MM.1S (cell line): ENCODE results near the gene CELF2.

Experiments
- EZH2 ChIP-seq: fragments of 300-600 bp; sonication (generic); optimal IDR thresholded peaks from 2 replicates; pipeline ENCODE3; 2017; ENCODE audit warnings: low read depth, mild to moderate bottlenecking, antibody characterized with exemption, low read length, mixed read lengths
- EZH2phosphoT487 ChIP-seq: fragments of 300-600 bp; sonication (generic); IDR thresholded peaks from 2 replicates; pipeline ENCODE4 v1.6.1; 2018; ENCODE audit warnings: antibody characterized with exemption, low read length
- TF ChIP-seq, protein P1 (sequence below): fragments of 300-600 bp; sonication (generic); IDR thresholded peaks from 2 replicates; pipeline ENCODE4 v1.5.1; 2016; ENCODE audit warnings: antibody characterized with exemption, low read length, mixed read lengths

DNA sequence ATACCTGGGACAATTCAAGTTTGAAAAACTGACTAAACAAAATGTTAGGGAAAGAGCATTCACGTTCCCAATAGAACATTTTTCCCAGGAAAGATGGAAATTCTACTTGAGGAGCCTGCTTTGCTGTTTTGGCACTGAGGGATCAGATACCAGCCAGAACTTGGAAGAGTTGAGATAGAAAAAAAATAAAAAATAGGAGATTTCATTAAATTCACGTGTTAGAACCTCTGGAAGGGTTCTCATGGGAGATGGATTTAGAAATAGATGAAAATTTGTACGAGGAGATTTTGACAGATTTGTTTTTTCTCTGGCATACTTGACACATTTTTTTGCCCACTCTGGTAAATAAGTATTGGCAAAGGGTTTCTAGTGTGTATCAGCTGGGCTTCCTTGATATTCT is 63.7 kb downstream of the CELF2 start:
- TF ChIP-seq, protein P1, sequence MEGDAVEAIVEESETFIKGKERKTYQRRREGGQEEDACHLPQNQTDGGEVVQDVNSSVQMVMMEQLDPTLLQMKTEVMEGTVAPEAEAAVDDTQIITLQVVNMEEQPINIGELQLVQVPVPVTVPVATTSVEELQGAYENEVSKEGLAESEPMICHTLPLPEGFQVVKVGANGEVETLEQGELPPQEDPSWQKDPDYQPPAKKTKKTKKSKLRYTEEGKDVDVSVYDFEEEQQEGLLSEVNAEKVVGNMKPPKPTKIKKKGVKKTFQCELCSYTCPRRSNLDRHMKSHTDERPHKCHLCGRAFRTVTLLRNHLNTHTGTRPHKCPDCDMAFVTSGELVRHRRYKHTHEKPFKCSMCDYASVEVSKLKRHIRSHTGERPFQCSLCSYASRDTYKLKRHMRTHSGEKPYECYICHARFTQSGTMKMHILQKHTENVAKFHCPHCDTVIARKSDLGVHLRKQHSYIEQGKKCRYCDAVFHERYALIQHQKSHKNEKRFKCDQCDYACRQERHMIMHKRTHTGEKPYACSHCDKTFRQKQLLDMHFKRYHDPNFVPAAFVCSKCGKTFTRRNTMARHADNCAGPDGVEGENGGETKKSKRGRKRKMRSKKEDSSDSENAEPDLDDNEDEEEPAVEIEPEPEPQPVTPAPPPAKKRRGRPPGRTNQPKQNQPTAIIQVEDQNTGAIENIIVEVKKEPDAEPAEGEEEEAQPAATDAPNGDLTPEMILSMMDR = no peak
- TF ChIP-seq EZH2 = no peak
- no peak for TF ChIP-seq EZH2phosphoT487
